Adrenal gland (tissue), 19 donors: ENCODE data around the gene HRAS. TPM values are rescaled to one million over a fixed set of nuclear protein-coding genes. Genes with fewer than 3 reads are reported as not detected.
A peak's percentile ranks its signal among the peaks of the same experiment; 100 is the strongest.

Experiments used
- DNase-seq, 7 donors: peaks; one replicate each; pipeline ENCODE4 v3.0.0-alpha.2; 2019 to 2020
- H3K27ac ChIP-seq, 5 donors: fragments of 200-600 bp; sonication (generic) in 4 of 5; 1 replicate in 3 of 5; 2 replicates in 2 of 5; pipeline versions ENCODE4 v1.5.1 to v1.8.0; 2016 to 2020; ENCODE audit warnings: mild to moderate bottlenecking in 1 of 5
- H3K27me3 ChIP-seq: fragments of 200-600 bp; 2 replicates; pipeline ENCODE4 v1.8.0; 2021
- H3K36me3 ChIP-seq, 2 donors: fragments of 200-600 bp; replicated peaks in 1 of 2; 1 replicate in 1 of 2; 2 replicates in 1 of 2; pipeline versions ENCODE4 v1.5.1 to v1.8.0; 2018 to 2022
- H3K4me1 ChIP-seq, 2 donors: fragments of 200-600 bp; replicated peaks in 1 of 2; 1 replicate in 1 of 2; 2 replicates in 1 of 2; pipeline versions ENCODE4 v1.5.1 to v1.8.0; 2018 to 2021
- H3K4me3 ChIP-seq, 4 donors: fragments of 200-600 bp; sonication (generic) in 3 of 4; one replicate each; pipeline ENCODE4 v1.5.1; 2016 to 2018
- H3K9me3 ChIP-seq, 3 donors: fragments of 200-600 bp; sonication (generic) in 1 of 3; replicated peaks in 1 of 3; 1 replicate in 2 of 3; 2 replicates in 1 of 3; pipeline versions ENCODE4 v1.5.1 to v1.8.0; 2016 to 2021
- POLR2A ChIP-seq, 2 donors: fragments of 450-650 bp; IDR thresholded peaks; one replicate each; pipeline ENCODE4 v1.6.1; 2017; ENCODE audit warnings: antibody characterized with exemption in 2 of 2, mild to moderate bottlenecking in 2 of 2, moderate library complexity in 1 of 2
- WGBS, 4 donors: extraction: QIAGEN DNeasy Blood & Tissue Kit in 2 of 4; methylation state at CpG; one replicate each; pipeline versions ENCODE4 v1.1.5 to v1.1.7; 2013 to 2017; 5-methylcytosine and 5-hydroxymethylcytosine counted together
- intact Hi-C, 2 donors: fragments of 100-400 bp; cut with DNase I; formaldehyde crosslinking; loops; one replicate each; pipeline versions ENCODE4 v1.14.1 to v1.15.0; 2022 to 2023
- long read RNA-seq, 10 donors: library from polyadenylated mRNA in 3 of 10; unstranded in 2 of 10; stranded (forward) in 1 of 10; transcript quantifications; one replicate each; pipeline ENCODE4 v2.0.0 and lab custom pipeline, GENCODE V29; 2021 to 2026
- polyA plus RNA-seq, 3 donors: library from polyadenylated mRNA; stranded (reverse); fragments of 200-250 nt in 2 of 3; fragments of 350-450 nt in 1 of 3; fragmentation: Illumina TruSeq in 1 of 3; extraction: RNeasy Lipid Tissue Mini Kit (QIAGEN cat#74804) in 1 of 3; gene quantifications; one replicate each; pipeline ENCODE4 v1.2.3, GENCODE V29; 2013 to 2014
- total RNA-seq, 9 donors: library from RNA; depleted of rRNA in 4 of 9; stranded (reverse); fragments of >200 nt in 4 of 9; fragments of 120-200 nt in 1 of 9; fragmentation: NEBNext Ultra II Directional in 1 of 9; extraction: Animal tissue kit (Norgen Biotek cat#: 25700) in 1 of 9; gene quantifications; one replicate each; pipeline versions ENCODE4 v1.1.0 to v1.2.4, GENCODE V29; 2013 to 2023
- TF ChIP-seq, protein P1 (sequence below), 6 experiments: fragments of 450-650 bp in 4 of 6; fragments of 200-600 bp in 2 of 6; sonication (generic) in 1 of 6; IDR thresholded peaks; 1 replicate in 5 of 6; 2 replicates in 1 of 6; pipeline versions ENCODE4 v1.5.1 to v1.8.0; 2016 to 2021; ENCODE audit warnings: antibody characterized with exemption in 6 of 6, mild to moderate bottlenecking in 2 of 6, moderate library complexity in 1 of 6
- donor health status: healthy with polysubstance abuse.
- donor health status: Bipolar disorder and iron deficiency.
- donor health status: DM: yes; HTN: yes; CAD: no.
- donor health status: DM: no; HTN: no; CAD: no.
- donor health status: DM: no; HTN: no; CAD: no.
- donor health status: DM: yes; HTN: yes; CAD: no.

HRAS gene
- 10 to 100 TPM; 10.8 to 45.0 (median 36.7) TPM for total RNA-seq
- polyA plus RNA-seq: 100 to 1,000 TPM in 2 of 3 donors, 10 to 100 TPM in 1; 18.7 to 190 (median 164) TPM
- long read RNA-seq, donor 1, transcript HRAS-201 (6 exons, 894 nt): major isoform, 5 of 11 reads
- long read RNA-seq, donor 1, partial matches to known transcripts: 0 of 11 reads
- long read RNA-seq, donor 1, other reads (novel, unspliced or antisense): 0 of 11 reads
- long read RNA-seq, donor 2, transcript HRAS-201 (6 exons, 894 nt): major isoform, 6 of 8 reads
- long read RNA-seq, donor 2, partial matches to known transcripts: 0 of 8 reads
- long read RNA-seq, donor 2, other reads (novel, unspliced or antisense): 0 of 8 reads
- long read RNA-seq, donor 3, transcript HRAS-201 (6 exons, 894 nt): major isoform, 7 of 8 reads
- long read RNA-seq, donor 3, partial matches to known transcripts: 0 of 8 reads
- long read RNA-seq, donor 3, other reads (novel, unspliced or antisense): 0 of 8 reads
- long read RNA-seq, donor 4, partial matches to known transcripts: 0 of 2 reads
- long read RNA-seq, donor 4, other reads (novel, unspliced or antisense): 0 of 2 reads
- long read RNA-seq, donor 5, transcript HRAS-201 (6 exons, 894 nt): major isoform, 18 of 31 reads
- long read RNA-seq, donor 5, partial matches to known transcripts: 2 of 31 reads
- long read RNA-seq, donor 5, other reads (novel, unspliced or antisense): 4 of 31 reads
- long read RNA-seq, donor 6, partial matches to known transcripts: 1 of 2 reads
- long read RNA-seq, donor 6, other reads (novel, unspliced or antisense): 0 of 2 reads
- long read RNA-seq, donor 7, partial matches to known transcripts: 0 of 6 reads
- long read RNA-seq, donor 7, other reads (novel, unspliced or antisense): 0 of 6 reads
- long read RNA-seq, donor 8, transcript HRAS-201 (6 exons, 894 nt): major isoform, 5 of 8 reads
- long read RNA-seq, donor 8, partial matches to known transcripts: 0 of 8 reads
- long read RNA-seq, donor 8, other reads (novel, unspliced or antisense): 0 of 8 reads
- long read RNA-seq, donor 9, partial matches to known transcripts: 0 of 2 reads
- long read RNA-seq, donor 9, other reads (novel, unspliced or antisense): 0 of 2 reads
- long read RNA-seq, donor 10, transcript HRAS-201 (6 exons, 894 nt): major isoform, 6 of 8 reads
- long read RNA-seq, donor 10, partial matches to known transcripts: 0 of 8 reads
- long read RNA-seq, donor 10, other reads (novel, unspliced or antisense): 0 of 8 reads

DNA sequence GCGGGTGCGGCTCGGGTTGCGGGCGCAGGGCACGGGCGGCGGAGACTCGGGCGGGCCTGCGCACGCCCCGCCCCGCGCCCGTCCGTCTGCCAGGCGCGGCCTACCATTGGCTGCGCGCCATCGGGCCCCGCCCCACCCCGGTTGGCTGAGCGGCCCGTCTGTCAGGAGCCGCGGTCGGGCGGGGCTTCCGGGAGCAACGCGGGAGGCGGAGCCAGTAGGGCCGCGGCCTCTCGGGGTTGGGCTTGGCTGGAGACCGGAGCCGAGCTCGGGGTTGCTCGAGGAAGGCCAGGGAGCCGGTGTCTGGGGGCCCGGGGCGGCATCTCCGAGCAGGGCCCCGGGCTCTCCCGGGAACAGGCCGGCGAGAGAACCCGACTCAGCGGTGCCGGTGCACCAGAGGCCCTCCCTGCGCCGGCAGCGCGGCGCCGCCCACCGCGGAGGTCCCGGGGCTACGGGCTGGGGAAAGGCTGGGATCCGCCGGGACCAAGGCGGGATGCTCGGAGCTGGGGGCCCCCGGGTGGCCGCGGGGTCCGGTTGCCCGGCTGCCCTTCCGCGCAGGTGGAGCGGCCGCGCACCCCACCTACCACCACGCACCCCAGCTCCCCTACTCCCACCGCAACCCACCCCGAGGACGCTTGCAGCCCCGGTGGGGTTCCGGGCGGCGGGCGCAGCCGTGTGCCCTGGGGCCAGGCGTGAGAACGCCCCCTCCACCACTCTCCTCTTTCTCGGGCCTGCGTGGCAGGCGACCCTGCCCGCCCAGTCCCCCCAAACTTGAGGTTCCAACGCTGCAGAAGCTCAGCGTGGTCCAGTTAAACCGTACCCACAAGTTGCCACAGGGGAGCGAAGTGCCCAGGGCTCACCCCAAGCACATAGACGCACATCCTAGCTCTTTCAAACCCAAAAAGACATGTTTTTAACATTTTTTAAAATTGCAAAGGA is at the start of gene HRAS:
HRAS (minus strand) TSS at position 58 of the 936 bp plus-strand sequence.
- 1 to 34% (median 3%) methylated on average over 9 to 97 of the region's 97 CpGs for WGBS, 4 donors
- DNase-seq: peak; percentile 93 to 95 (median 95)

DNA sequence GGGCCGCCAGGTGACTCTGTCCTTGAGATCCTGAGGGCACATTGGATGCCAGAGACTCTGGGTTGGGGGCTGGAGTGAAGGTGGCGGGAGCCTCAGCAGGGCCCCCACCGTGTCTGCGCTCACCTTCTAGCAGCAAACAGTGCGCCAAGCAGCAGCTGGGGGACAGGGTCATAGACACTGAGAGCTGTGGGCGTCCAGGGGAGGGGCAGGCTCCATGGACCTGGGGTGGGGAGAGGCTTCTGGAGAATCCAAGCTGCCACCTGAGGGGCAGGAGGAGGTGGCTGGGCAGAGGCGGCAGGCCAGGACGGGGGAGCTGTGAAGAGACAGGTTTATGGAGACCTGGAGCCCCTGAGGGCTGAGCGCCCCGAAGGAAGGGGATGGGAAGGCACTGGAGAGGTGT is 48.9 kb upstream of the HRAS start:
- WGBS, 4 donors: 91 to 93% (median 92%) methylated on average over 10 of the region's 10 CpGs
- Histone ChIP-seq H3K9me3 (no peaks in the 10 kb centered on the region), H3K4me1 (peaks cover 26 to 39% of the 10 kb centered on the region in 2 donors), H3K4me3 (no peak overlapping the region), H3K36me3 (peaks cover 0 to 60% of the 10 kb centered on the region in 2 donors), H3K27ac (no peak overlapping the region), H3K27me3 (no peaks in the 10 kb centered on the region)
- intact Hi-C loops: no loop called here
- no peak for TF ChIP-seq POLR2A (IDR thresholded peaks at IDR 0.05)
- TF ChIP-seq, protein P1, sequence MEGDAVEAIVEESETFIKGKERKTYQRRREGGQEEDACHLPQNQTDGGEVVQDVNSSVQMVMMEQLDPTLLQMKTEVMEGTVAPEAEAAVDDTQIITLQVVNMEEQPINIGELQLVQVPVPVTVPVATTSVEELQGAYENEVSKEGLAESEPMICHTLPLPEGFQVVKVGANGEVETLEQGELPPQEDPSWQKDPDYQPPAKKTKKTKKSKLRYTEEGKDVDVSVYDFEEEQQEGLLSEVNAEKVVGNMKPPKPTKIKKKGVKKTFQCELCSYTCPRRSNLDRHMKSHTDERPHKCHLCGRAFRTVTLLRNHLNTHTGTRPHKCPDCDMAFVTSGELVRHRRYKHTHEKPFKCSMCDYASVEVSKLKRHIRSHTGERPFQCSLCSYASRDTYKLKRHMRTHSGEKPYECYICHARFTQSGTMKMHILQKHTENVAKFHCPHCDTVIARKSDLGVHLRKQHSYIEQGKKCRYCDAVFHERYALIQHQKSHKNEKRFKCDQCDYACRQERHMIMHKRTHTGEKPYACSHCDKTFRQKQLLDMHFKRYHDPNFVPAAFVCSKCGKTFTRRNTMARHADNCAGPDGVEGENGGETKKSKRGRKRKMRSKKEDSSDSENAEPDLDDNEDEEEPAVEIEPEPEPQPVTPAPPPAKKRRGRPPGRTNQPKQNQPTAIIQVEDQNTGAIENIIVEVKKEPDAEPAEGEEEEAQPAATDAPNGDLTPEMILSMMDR (IDR thresholded peaks at IDR 0.05): no peak
- DNase-seq: no peak

More for the DNA sequence above, at the start of gene HRAS:
- Histone ChIP-seq H3K9me3 (no peaks in the 10 kb centered on the region), H3K4me3 (peak within 1 kb of the TSS; percentile 40 to 91 (median 80)), H3K27me3 (no peaks in the 10 kb centered on the region), H3K4me1 (peaks cover 14 to 26% of the 10 kb centered on the region in 2 donors), H3K27ac (peak within 1 kb of the TSS in 2 of 5 donors; percentile 74 to 82), H3K36me3 (peaks cover 0 to 27% of the 10 kb centered on the region in 2 donors)
- intact Hi-C loops: no loop called here
- TF ChIP-seq POLR2A (IDR thresholded peaks at IDR 0.05): peak in 1 of 2 donors; percentile 61
- TF ChIP-seq, protein P1 (IDR thresholded peaks at IDR 0.05): no peak

DNA sequence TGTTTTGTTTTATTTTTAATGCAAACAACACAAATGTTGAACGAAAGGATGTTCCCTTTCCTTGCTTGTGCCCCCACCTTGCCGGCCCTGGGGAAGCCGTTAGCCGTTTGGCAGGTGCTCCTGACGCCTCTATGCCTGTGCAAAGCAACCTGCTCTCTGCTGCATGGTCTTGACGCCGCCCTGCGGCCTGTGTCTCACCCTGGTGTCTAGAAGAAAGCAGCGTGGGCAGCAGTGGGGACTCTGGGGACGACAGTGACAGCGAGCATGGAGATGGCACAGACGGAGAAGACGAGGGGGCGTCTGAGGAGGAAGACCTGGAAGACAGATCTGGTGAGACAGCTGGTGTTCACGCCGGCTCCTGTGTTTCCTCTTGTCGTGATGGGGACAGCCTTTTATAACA is 46.4 kb upstream of the HRAS start:
- Histone ChIP-seq H3K9me3 (no peaks in the 10 kb centered on the region), H3K27me3 (no peaks in the 10 kb centered on the region), H3K36me3 (peaks cover 0 to 39% of the 10 kb centered on the region in 2 donors), H3K27ac (peak overlapping the region in 2 of 5 donors; percentile 20 to 85), H3K4me3 (no peak overlapping the region), H3K4me1 (peaks cover 39 to 44% of the 10 kb centered on the region in 2 donors)
- intact Hi-C loops: no loop called here
- TF ChIP-seq, protein P1 (IDR thresholded peaks at IDR 0.05): no peak
- no peak for TF ChIP-seq POLR2A (IDR thresholded peaks at IDR 0.05)
- no peak for DNase-seq
- 85 to 91% (median 88%) methylated on average over 17 of the region's 17 CpGs for WGBS, 4 donors
